GM19467 (cell line): ENCODE measurements around the gene BRAT1.

ENCODE experiments used
- ATAC-seq: cut with Tn5 transposase; IDR thresholded peaks from one replicate; pipeline ENCODE4 v1.9.1; 2021; ENCODE audit warnings: mild to moderate bottlenecking, moderate library complexity; ENCODE audit not compliant: unreplicated experiment

The BRAT1 gene

GRCh38 chr7:2525658-2526630 is 29.4 kb downstream of the BRAT1 start:
- ATAC-seq, result no peak

GRCh38 chr7:2524808-2525657 is 30.3 kb downstream of the BRAT1 start:
- no peak for ATAC-seq

- ATAC-seq, result no peak
These were observed 31.1 kb downstream of the BRAT1 start for GRCh38 chr7:2523941-2524807.

- ATAC-seq, result no peak
These were observed 31.8 kb downstream of the BRAT1 start for GRCh38 chr7:2523461-2523936.

GRCh38 chr7:2522780-2523433 is 32.4 kb downstream of the BRAT1 start:
- ATAC-seq, result no peak

GRCh38 chr7:2521952-2522591 is 33.3 kb downstream of the BRAT1 start:
- ATAC-seq, result no peak

- ATAC-seq, result no peak
These were observed 34.0 kb downstream of the BRAT1 start for GRCh38 chr7:2521341-2521745.

GRCh38 chr7:2520761-2521290 is 34.5 kb downstream of the BRAT1 start:
- ATAC-seq, result no peak

- ATAC-seq, result no peak
These were observed 35.1 kb downstream of the BRAT1 start for GRCh38 chr7:2520131-2520760.

GRCh38 chr7:2519119-2519930 is 36.0 kb downstream of the BRAT1 start, which contains the start of gene LFNG:
Gene LFNG (plus strand): TSS chr7:2519774. CDS start chr7:2519862, 88 bp downstream.
- peak; percentile 77 for ATAC-seq

GRCh38 chr7:2518737-2519118 is 36.6 kb downstream of the BRAT1 start:
- ATAC-seq, result no peak

- ATAC-seq, result no peak
These were observed 37.4 kb downstream of the BRAT1 start for GRCh38 chr7:2517678-2518507.

GRCh38 chr7:2517026-2517425 is 38.3 kb downstream of the BRAT1 start:
- no peak for ATAC-seq

- no peak for ATAC-seq
These were observed 39.1 kb downstream of the BRAT1 start for GRCh38 chr7:2516194-2516555.

GRCh38 chr7:2515424-2516193 is 39.7 kb downstream of the BRAT1 start:
- ATAC-seq, result no peak
